Ovary (tissue), 3 donors: ENCODE data around the gene CFAP20.

Source experiments
- CTCF ChIP-seq, 3 donors: fragments of 450-650 bp in 2 of 3; fragments of 200-600 bp in 1 of 3; IDR thresholded peaks; one replicate each; pipeline versions ENCODE4 v1.5.1 to v1.8.0; 2016 to 2022; ENCODE audit warnings: antibody characterized with exemption in 3 of 3, mild to moderate bottlenecking in 1 of 3
- EP300 ChIP-seq: sonication (generic); formaldehyde crosslinking; IDR thresholded peaks from one replicate; pipeline ENCODE4 v1.6.1; 2017; ENCODE audit warnings: antibody characterized with exemption
- donor health status: DM: no; HTN: no; CAD: no.

GRCh38 chr16:58157951-58158540 lies 28.9 kb upstream of the CFAP20 start:
- no peak for TF ChIP-seq CTCF (IDR thresholded peaks at IDR 0.05)
- TF ChIP-seq EP300: no peak
